Measurements from ENCODE around the gene NFKBIB.

The NFKBIB gene

GRCh38 chr19:38953677-38954076, 53.9 kb downstream of the NFKBIB start:
- DNase-seq (ENCODE audit: low read depth in 2 of 2, low spot score in 1 of 2): no peak

- no peak for DNase-seq (ENCODE audit: low read depth in 2 of 2, low spot score in 1 of 2)
Observed at GRCh38 chr19:38956264-38956663, 56.5 kb downstream of the NFKBIB start.

GRCh38 chr19:38958301-38958700, 58.5 kb downstream of the NFKBIB start:
- DNase-seq (ENCODE audit: low read depth in 2 of 2, low spot score in 1 of 2): no peak
